HCT116 (cell line): ENCODE measurements around the gene TAF8. TPM values are rescaled to one million over a fixed set of nuclear protein-coding genes. Genes with fewer than 3 reads are reported as not detected.

ENCODE experiments used
- ATAC-seq: fragments of 200-7000 bp; cut with Tn5 transposase; 2 replicates; pipeline ENCODE4 v1.9.1; 2020; ENCODE audit warnings: mild to moderate bottlenecking, moderate library complexity
- BruUV-seq: library from RNA; stranded (reverse); fragments of 400-500 nt; replicated peaks from 2 replicates; lab custom pipeline; 2021; lab: Mats Ljungman, UMichigan
- CTCF ChIA-PET: fragments of 300-600 bp; sonication (Branson Sonifier 250); formaldehyde crosslinking; loops from one replicate; lab custom pipeline; 2021; ENCODE audit warnings: antibody characterized with exemption; lab: Charles Lee
- POLR2A ChIA-PET: fragments of 300-600, 350-600 bp; sonication (Branson Sonifier 250); formaldehyde crosslinking; loops from one replicate; lab custom pipeline; 2021; ENCODE audit warnings: antibody characterized with exemption; lab: Charles Lee
- RAD21 ChIA-PET, 2 experiments: fragments of 300-600 bp; sonication (Branson Sonifier 250); formaldehyde crosslinking; loops; one replicate each; lab custom pipeline; 2023; ENCODE audit warnings: low total read pairs in 2 of 2; ENCODE audit not compliant: uncharacterized antibody in 2 of 2, unreplicated experiment in 2 of 2, low non-redundant PET in 1 of 2; lab: Charles Lee
- DNase-seq: peaks from one replicate; pipeline ENCODE4 v3.0.0-alpha.2; 2010; ENCODE audit warnings: low read depth, low spot score
- H2AFZ ChIP-seq: fragments of 200-600 bp; shearing (Covaris generic), sonication (generic); 2 replicates; pipeline ENCODE4 v1.6.1; 2017; ENCODE audit warnings: low read depth, mixed run types, mixed read lengths, antibody characterized with exemption, low read length; ENCODE audit not compliant: poor library complexity, severe bottlenecking
- H3K27ac ChIP-seq: 2 replicates; pipeline ENCODE4 v1.5.1; 2012; ENCODE audit warnings: low read depth, low read length
- H3K27me3 ChIP-seq: fragments of 200-600 bp; sonication (generic); 2 replicates; pipeline ENCODE4 v1.6.1; 2016; ENCODE audit warnings: mixed run types, low read length, mixed read lengths; ENCODE audit not compliant: insufficient read depth
- H3K36me3 ChIP-seq, 2 experiments: fragments of 200-500 bp in 1 of 2; fragments of 200-600 bp in 1 of 2; sonication (Bioruptor generic) in 1 of 2; sonication (generic) in 1 of 2; 2 replicates each; pipeline versions ENCODE4 v1.5.1 to v1.6.1; 2014 to 2016; ENCODE audit warnings: low read length in 2 of 2, inconsistent platforms in 1 of 2, mixed read lengths in 1 of 2, mixed run types in 1 of 2; ENCODE audit not compliant: insufficient read depth in 2 of 2, control insufficient read depth in 1 of 2
- H3K4me1 ChIP-seq, 2 experiments: fragments of 200-600 bp in 1 of 2; sonication (generic) in 1 of 2; 2 replicates each; pipeline versions ENCODE4 v1.5.1 to v1.6.1; 2012 to 2017; ENCODE audit warnings: low read length in 2 of 2, inconsistent platforms in 1 of 2, mild to moderate bottlenecking in 1 of 2, mixed read lengths in 1 of 2, mixed run types in 1 of 2, moderate library complexity in 1 of 2; ENCODE audit not compliant: insufficient read depth in 2 of 2, control insufficient read depth in 1 of 2
- H3K4me2 ChIP-seq: fragments of 200-600 bp; sonication (generic); 2 replicates; pipeline ENCODE4 v1.6.1; 2017; ENCODE audit warnings: mixed run types, low read length, mixed read lengths
- H3K4me3 ChIP-seq, 2 experiments: fragments of 200-600 bp in 1 of 2; sonication (generic) in 1 of 2; replicated peaks in 1 of 2; 2 replicates each; pipeline ENCODE4 v1.5.1; 2011 to 2016; ENCODE audit warnings: low read length in 2 of 2, control low read depth in 1 of 2, low read depth in 1 of 2, mild to moderate bottlenecking in 1 of 2, mixed read lengths in 1 of 2, mixed run types in 1 of 2
- H3K79me2 ChIP-seq: fragments of 200-600 bp; sonication (generic); 2 replicates; pipeline ENCODE4 v1.6.1; 2017; ENCODE audit warnings: mild to moderate bottlenecking, mixed run types, low read length, moderate library complexity, mixed read lengths; ENCODE audit not compliant: insufficient read depth
- H3K9ac ChIP-seq: fragments of 200-600 bp; sonication (generic); 2 replicates; pipeline ENCODE4 v1.6.1; 2016; ENCODE audit warnings: low read length, mixed read lengths
- H3K9me2 ChIP-seq: fragments of 200-600 bp; sonication (generic), shearing (Covaris generic); 2 replicates; pipeline ENCODE4 v1.6.1; 2017; ENCODE audit warnings: mixed run types, mild to moderate bottlenecking, moderate library complexity; ENCODE audit not compliant: insufficient read depth
- H3K9me3 ChIP-seq, 2 experiments: fragments of 200-500 bp in 1 of 2; fragments of 200-600 bp in 1 of 2; sonication (Bioruptor generic) in 1 of 2; sonication (generic) in 1 of 2; 2 replicates each; pipeline ENCODE4 v1.6.1; 2014 to 2017; ENCODE audit warnings: low read length in 2 of 2, mixed read lengths in 2 of 2, inconsistent platforms in 1 of 2, low read depth in 1 of 2, mild to moderate bottlenecking in 1 of 2, mixed run types in 1 of 2, moderate library complexity in 1 of 2; ENCODE audit not compliant: control insufficient read depth in 1 of 2, insufficient read depth in 1 of 2
- H4K20me1 ChIP-seq: fragments of 200-600 bp; sonication (generic), shearing (Covaris generic); 2 replicates; pipeline ENCODE4 v1.6.1; 2017; ENCODE audit warnings: mixed run types, mild to moderate bottlenecking, moderate library complexity; ENCODE audit not compliant: insufficient read depth
- CBX3 ChIP-seq: IDR thresholded peaks from 2 replicates; pipeline ENCODE4 v1.6.1; 2012; ENCODE audit warnings: low read depth
- CTCF ChIP-seq, 3 experiments: fragments of 200-600 bp in 1 of 3; sonication (generic) in 1 of 3; IDR thresholded peaks in 2 of 3; conservative IDR thresholded peaks in 1 of 3; 2 replicates each; pipeline ENCODE4 v1.5.1; 2012 to 2017; ENCODE audit warnings: low read depth in 2 of 3, low read length in 2 of 3, antibody characterized with exemption in 1 of 3, borderline replicate concordance in 1 of 3, control low read depth in 1 of 3, mild to moderate bottlenecking in 1 of 3, mixed read lengths in 1 of 3, mixed run types in 1 of 3, moderate library complexity in 1 of 3; ENCODE audit not compliant: insufficient read depth in 1 of 3
- EGR1 ChIP-seq: IDR thresholded peaks from 2 replicates; pipeline ENCODE4 v1.6.1; 2012; ENCODE audit warnings: low read depth
- EZH2 ChIP-seq: fragments of 200-600 bp; sonication (generic); IDR thresholded peaks from 2 replicates; pipeline ENCODE4 v1.6.1; 2017; ENCODE audit warnings: antibody characterized with exemption, mixed run types
- EZH2phosphoT487 ChIP-seq: fragments of 200-600 bp; IDR thresholded peaks from 2 replicates; pipeline ENCODE4 v1.6.1; 2018; ENCODE audit warnings: antibody characterized with exemption, borderline replicate concordance
- RAD21 ChIP-seq: IDR thresholded peaks from 2 replicates; pipeline ENCODE4 v1.6.1; 2012; ENCODE audit warnings: low read depth, mild to moderate bottlenecking
- REST ChIP-seq: IDR thresholded peaks from 2 replicates; pipeline ENCODE4 v1.6.1; 2012; ENCODE audit warnings: low read depth
- SP1 ChIP-seq: IDR thresholded peaks from 2 replicates; pipeline ENCODE4 v1.6.1; 2012; ENCODE audit warnings: low read depth
- SRF ChIP-seq: IDR thresholded peaks from 2 replicates; pipeline ENCODE4 v1.6.1; 2012; ENCODE audit warnings: low read depth
- TCF7L2 ChIP-seq: IDR thresholded peaks from 2 replicates; pipeline ENCODE4 v1.7.0; 2011; ENCODE audit warnings: borderline replicate concordance, inconsistent platforms; ENCODE audit not compliant: insufficient read depth, insufficient read length; ENCODE audit errors: extremely low read depth
- ZBTB33 ChIP-seq: IDR thresholded peaks from 2 replicates; pipeline ENCODE4 v1.6.1; 2011; ENCODE audit warnings: mild to moderate bottlenecking, low read length, moderate library complexity; ENCODE audit not compliant: insufficient replicate concordance; ENCODE audit errors: extremely low read depth
- ZNF274 ChIP-seq: fragments of 200-500 bp; sonication (Bioruptor generic); IDR thresholded peaks from 2 replicates; pipeline ENCODE4 v1.6.1; 2014; ENCODE audit warnings: mild to moderate bottlenecking, low read depth, low read length, inconsistent platforms
- intact Hi-C: fragments of 100-400 bp; cut with micrococcal nuclease; formaldehyde crosslinking; loops from 2 replicates; pipeline ENCODE4 v1.10.0; 2022
- total RNA-seq: library from RNA; stranded (reverse); gene quantifications from one replicate; pipeline ENCODE4 v1.2.1, GENCODE V29; 2021; ENCODE audit not compliant: unreplicated experiment

Gene TAF8
- total RNA-seq, 1 experiment from 2014 or later, result 29.5 TPM

GRCh38 chr6:42103216-42103615 is 52.9 kb downstream of the TAF8 start:
- Histone ChIP-seq H3K4me1 (peaks cover 35 to 50% of the 10 kb centered on the region in 2 experiments), H3K79me2 (no peaks in the 10 kb centered on the region), H3K4me2 (no peak overlapping the region), H3K9ac (no peak overlapping the region), H3K27me3 (no peaks in the 10 kb centered on the region), H3K36me3 (peaks cover 3 to 11% of the 10 kb centered on the region in 2 experiments; a peak in 2 of 4 replicates), H3K9me2 (no peaks in the 10 kb centered on the region), H4K20me1 (no peaks in the 10 kb centered on the region), H3K4me3 (no peak overlapping the region), H2AFZ (no peak overlapping the region), H3K9me3 (no peaks in the 10 kb centered on the region), H3K27ac (no peak overlapping the region)
- ATAC-seq (no peak), DNase-seq (no peak)
- intact Hi-C loops, result loop anchor here (5.0 kb wide), 1 partner anchor 39 kb away; the partner anchor contains the start of gene C6orf132
- no TSS peak for BruUV-seq
- ChIA-PET CTCF (no interaction called here), RAD21 (no interaction called here), POLR2A (no interaction called here)
- no peak for TF ChIP-seq EGR1

- H3K79me2 ChIP-seq, result no peaks in the 10 kb centered on the region
- no peak overlapping the region for H3K9ac ChIP-seq
- H4K20me1 ChIP-seq, result no peaks in the 10 kb centered on the region
- ATAC-seq (no peak), DNase-seq (no peak)
- no peaks in the 10 kb centered on the region for H3K9me2 ChIP-seq
- ChIA-PET POLR2A (no interaction called here), RAD21 (no interaction called here), CTCF (no interaction called here)
- BruUV-seq, result no TSS peak
- H3K4me1 ChIP-seq, result peaks cover 30 to 45% of the 10 kb centered on the region in 2 experiments
- no peak overlapping the region for H3K4me2 ChIP-seq
- no peak overlapping the region for H3K4me3 ChIP-seq
- H3K27me3 ChIP-seq, result no peaks in the 10 kb centered on the region
- H3K27ac ChIP-seq, result no peak overlapping the region
- intact Hi-C loops, result loop anchor here (5.0 kb wide), 1 partner anchor 39 kb away; the partner anchor contains the start of gene C6orf132
- H2AFZ ChIP-seq, result no peak overlapping the region
- no peaks in the 10 kb centered on the region for H3K9me3 ChIP-seq
- H3K36me3 ChIP-seq, result peaks cover 3 to 11% of the 10 kb centered on the region in 2 experiments; a peak in 2 of 4 replicates
- TF ChIP-seq CBX3, result no peak
- no peak for TF ChIP-seq ZNF274
- no peak for TF ChIP-seq CTCF (IDR thresholded peaks at IDR 0.05 in 2 of 3, conservative IDR thresholded peaks at IDR 0.05 in 1 of 3; ENCODE audit: borderline replicate concordance in 1 of 3, insufficient read depth in 1 of 3, low read depth in 2 of 3, low read length in 2 of 3)
- TF ChIP-seq EZH2phosphoT487, result no peak
- TF ChIP-seq REST, result no peak
- no peak for TF ChIP-seq ZBTB33
- TF ChIP-seq EGR1, result no peak
- no peak for TF ChIP-seq SP1
- no peak for TF ChIP-seq RAD21
- TF ChIP-seq EZH2, result no peak
- no peak for TF ChIP-seq TCF7L2
- no peak for TF ChIP-seq SRF
These were observed 53.4 kb downstream of the TAF8 start for GRCh38 chr6:42103753-42104094.
